Progenitor cell of endocrine pancreas (in vitro differentiated cells): ENCODE measurements around the gene RPS10. TPM values are rescaled to one million over a fixed set of nuclear protein-coding genes. Genes with fewer than 3 reads are reported as not detected.

Experiments
- DNase-seq: peaks from one replicate; pipeline ENCODE4 v3.0.0; 2021; ENCODE audit warnings: low spot score; ENCODE audit not compliant: unreplicated experiment
- H3K27ac Mint-ChIP-seq: 2 replicates; pipeline ENCODE4 v1.8.0; 2021; ENCODE audit warnings: mild to moderate bottlenecking, moderate library complexity, mixed read lengths
- H3K27me3 Mint-ChIP-seq: 2 replicates; pipeline ENCODE4 v1.8.0; 2021; ENCODE audit warnings: mixed read lengths
- H3K36me3 Mint-ChIP-seq: 2 replicates; pipeline ENCODE4 v1.8.0; 2022; ENCODE audit warnings: mixed read lengths; ENCODE audit not compliant: insufficient read depth
- H3K4me1 Mint-ChIP-seq: 2 replicates; pipeline ENCODE4 v1.8.0; 2021; ENCODE audit warnings: low read depth, mixed read lengths
- H3K4me3 Mint-ChIP-seq: 2 replicates; pipeline ENCODE4 v1.8.0; 2021; ENCODE audit warnings: low read depth, mild to moderate bottlenecking, moderate library complexity, mixed read lengths
- H3K9me3 Mint-ChIP-seq: 2 replicates; pipeline ENCODE4 v1.8.0; 2021; ENCODE audit warnings: low read depth, mixed read lengths
- CTCF ChIP-seq: fragments of 200-600 bp; sonication (generic); IDR thresholded peaks from one replicate; pipeline ENCODE4 v1.5.0; 2021; ENCODE audit warnings: antibody characterized with exemption, mild to moderate bottlenecking; ENCODE audit not compliant: unreplicated experiment
- total RNA-seq: library from RNA; stranded (reverse); gene quantifications from 2 replicates; pipeline ENCODE4 v1.2.1, GENCODE V29; 2021

RPS10 gene
- total RNA-seq, 1 donor from 2014 or later, result 1,118 TPM

GRCh38 chr6:34392497-34393190 is 33.2 kb downstream of the RPS10 start, which contains the start of gene NUDT3:
Gene NUDT3, minus strand, starts transcription at chr6:34392669. Its CDS starts 307 bp downstream, at chr6:34392362.
- H3K4me3 Mint-ChIP-seq, result peak within 1 kb of the TSS; percentile 35
- DNase-seq, result peak; percentile 92
- peaks cover 4% of the 10 kb centered on the region for H3K36me3 Mint-ChIP-seq
- TF ChIP-seq CTCF, result peak; percentile 83
- peaks cover 5% of the 10 kb centered on the region for H3K4me1 Mint-ChIP-seq
- H3K27ac Mint-ChIP-seq, result peak within 1 kb of the TSS; percentile 85
- H3K9me3 Mint-ChIP-seq, result peaks cover 3% of the 10 kb centered on the region
- no peaks in the 10 kb centered on the region for H3K27me3 Mint-ChIP-seq

- no peaks in the 10 kb centered on the region for H3K27me3 Mint-ChIP-seq
- no peak overlapping the region for H3K27ac Mint-ChIP-seq
- peaks cover 4% of the 10 kb centered on the region for H3K36me3 Mint-ChIP-seq
- H3K4me3 Mint-ChIP-seq, result no peak overlapping the region
- H3K4me1 Mint-ChIP-seq, result peaks cover 5% of the 10 kb centered on the region
- H3K9me3 Mint-ChIP-seq, result peaks cover 3% of the 10 kb centered on the region
- TF ChIP-seq CTCF, result no peak
- peak; percentile 55 for DNase-seq
Measured at GRCh38 chr6:34391786-34392496, 33.9 kb downstream of the RPS10 start.

- peaks cover 3% of the 10 kb centered on the region for H3K9me3 Mint-ChIP-seq
- no peak overlapping the region for H3K27ac Mint-ChIP-seq
- peaks cover 5% of the 10 kb centered on the region for H3K4me1 Mint-ChIP-seq
- DNase-seq, result no peak
- TF ChIP-seq CTCF, result no peak
- no peak overlapping the region for H3K4me3 Mint-ChIP-seq
- peaks cover 2% of the 10 kb centered on the region for H3K36me3 Mint-ChIP-seq
- no peaks in the 10 kb centered on the region for H3K27me3 Mint-ChIP-seq
Measured at GRCh38 chr6:34391473-34391785, 34.4 kb downstream of the RPS10 start.

GRCh38 chr6:34390531-34391472 is 35.1 kb downstream of the RPS10 start:
- TF ChIP-seq CTCF, result no peak
- peaks cover 5% of the 10 kb centered on the region for H3K4me1 Mint-ChIP-seq
- H3K27ac Mint-ChIP-seq, result no peak overlapping the region
- H3K36me3 Mint-ChIP-seq, result no peaks in the 10 kb centered on the region
- H3K4me3 Mint-ChIP-seq, result no peak overlapping the region
- DNase-seq, result no peak
- H3K9me3 Mint-ChIP-seq, result peaks cover under 1% of the 10 kb centered on the region
- no peaks in the 10 kb centered on the region for H3K27me3 Mint-ChIP-seq

- Mint-ChIP-seq H3K36me3 (no peaks in the 10 kb centered on the region), H3K4me3 (no peak overlapping the region), H3K4me1 (peaks cover 5% of the 10 kb centered on the region), H3K9me3 (no peaks in the 10 kb centered on the region), H3K27me3 (no peaks in the 10 kb centered on the region), H3K27ac (no peak overlapping the region)
- DNase-seq, result no peak
- no peak for TF ChIP-seq CTCF
Measured at GRCh38 chr6:34389034-34389433, 36.8 kb downstream of the RPS10 start.
